HEK293 (cell line): Measurements from ENCODE around the gene PDE3A.
"Not testable (repeated sequence)": the region's sequence is repeated elsewhere in the genome, so short reads cannot be mapped to it uniquely, and the experiment has no call there.

Source experiments
- CTCF ChIA-PET: fragments of 350-600 bp; formaldehyde crosslinking; extraction: SDS; loops from one replicate; lab custom pipeline; 2021; ENCODE audit warnings: antibody characterized with exemption; lab: Yijun Ruan, JAX
- POLR2A ChIA-PET: fragments of 300-600 bp; formaldehyde crosslinking; extraction: SDS; loops from one replicate; lab custom pipeline; 2020; ENCODE audit warnings: antibody characterized with exemption, inconsistent platforms; lab: Yijun Ruan, JAX
- H3K27ac ChIP-seq: fragments of 200-500 bp; sonication (Bioruptor generic); 2 replicates; pipeline ENCODE4 v1.5.1; 2014; ENCODE audit warnings: low read depth, low read length, control low read depth, inconsistent platforms; ENCODE audit errors: extremely low read depth
- H3K36me3 ChIP-seq, 2 experiments: fragments of 200-500 bp in 1 of 2; sonication (Bioruptor generic) in 1 of 2; 1 replicate in 1 of 2; 2 replicates in 1 of 2; pipeline ENCODE4 v1.5.1; 2014 to 2017; ENCODE audit warnings: inconsistent platforms in 2 of 2, low read length in 2 of 2; ENCODE audit not compliant: control insufficient read depth in 2 of 2, insufficient read depth in 1 of 2
- H3K4me1 ChIP-seq: fragments of 200-500 bp; sonication (Bioruptor generic); 2 replicates; pipeline ENCODE4 v1.5.1; 2014; ENCODE audit warnings: mild to moderate bottlenecking, low read length, inconsistent platforms; ENCODE audit not compliant: control insufficient read depth, insufficient read depth
- H3K4me3 ChIP-seq: 2 replicates; pipeline ENCODE4 v1.5.1; 2011; ENCODE audit warnings: low read depth, mild to moderate bottlenecking, control low read depth, low read length, moderate library complexity
- H3K9me3 ChIP-seq: fragments of 200-500 bp; sonication (Bioruptor generic); 2 replicates; pipeline ENCODE4 v1.5.1; 2014; ENCODE audit warnings: low read depth, low read length, inconsistent platforms; ENCODE audit not compliant: control insufficient read depth, insufficient read depth
- GLI2 ChIP-seq: fragments of 450-650 bp; formaldehyde crosslinking; IDR thresholded peaks from 2 replicates; pipeline ENCODE4; 2017; ENCODE audit warnings: missing biosample characterization, missing genetic modification characterization, low read depth, borderline replicate concordance
- HOXD13 ChIP-seq: sonication (generic); formaldehyde crosslinking; IDR thresholded peaks from 2 replicates; pipeline ENCODE4 v1.8.0; 2022; ENCODE audit warnings: missing genetic modification reagents, borderline replicate concordance
- INSM2 ChIP-seq: fragments of 450-650 bp; formaldehyde crosslinking; IDR thresholded peaks from 2 replicates; pipeline ENCODE4 v1.5.1; 2016; ENCODE audit warnings: missing biosample characterization, missing genetic modification characterization
- SCRT1 ChIP-seq: fragments of 450-650 bp; formaldehyde crosslinking; IDR thresholded peaks from 2 replicates; pipeline ENCODE4 v1.5.1; 2016; ENCODE audit warnings: missing biosample characterization, missing genetic modification characterization, borderline replicate concordance
- YY2 ChIP-seq: fragments of 450-650 bp; formaldehyde crosslinking; IDR thresholded peaks from 2 replicates; pipeline ENCODE4 v1.5.1; 2016; ENCODE audit warnings: missing biosample characterization, missing genetic modification characterization
- ZFP69B ChIP-seq: fragments of 450-650 bp; formaldehyde crosslinking; IDR thresholded peaks from 2 replicates; pipeline ENCODE4 v1.5.1; 2016; ENCODE audit warnings: missing biosample characterization, missing genetic modification characterization
- ZNF140 ChIP-seq: fragments of 450-650 bp; formaldehyde crosslinking; IDR thresholded peaks from 2 replicates; pipeline ENCODE4 v1.5.1; 2016; ENCODE audit warnings: missing biosample characterization, missing genetic modification characterization
- ZNF148 ChIP-seq: fragments of 450-650 bp; formaldehyde crosslinking; IDR thresholded peaks from 2 replicates; pipeline ENCODE4 v1.5.0; 2017; ENCODE audit warnings: missing biosample characterization, missing genetic modification characterization, borderline replicate concordance
- ZNF157 ChIP-seq: fragments of 450-650 bp; formaldehyde crosslinking; IDR thresholded peaks from 2 replicates; pipeline ENCODE4 v1.5.1; 2016; ENCODE audit warnings: missing biosample characterization, missing genetic modification characterization
- ZNF292 ChIP-seq: fragments of 450-650 bp; formaldehyde crosslinking; IDR thresholded peaks from 2 replicates; pipeline ENCODE4 v1.5.1; 2016; ENCODE audit warnings: low read depth, missing biosample characterization, missing genetic modification characterization, borderline replicate concordance
- ZNF341 ChIP-seq: fragments of 450-650 bp; formaldehyde crosslinking; IDR thresholded peaks from 2 replicates; pipeline ENCODE4; 2016; ENCODE audit warnings: low read depth, missing biosample characterization, missing genetic modification characterization
- ZNF394 ChIP-seq: fragments of 450-650 bp; formaldehyde crosslinking; IDR thresholded peaks from 2 replicates; pipeline ENCODE4 v1.5.1; 2016; ENCODE audit warnings: missing biosample characterization, missing genetic modification characterization, mild to moderate bottlenecking, moderate library complexity, borderline replicate concordance
- ZNF473 ChIP-seq: fragments of 450-650 bp; formaldehyde crosslinking; IDR thresholded peaks from 2 replicates; pipeline ENCODE4 v1.5.1; 2017; ENCODE audit warnings: missing biosample characterization, missing genetic modification characterization
- ZNF548 ChIP-seq: fragments of 450-650 bp; formaldehyde crosslinking; IDR thresholded peaks from 2 replicates; pipeline ENCODE4 v1.5.1; 2016; ENCODE audit warnings: missing biosample characterization, missing genetic modification characterization
- ZNF555 ChIP-seq: fragments of 450-650 bp; formaldehyde crosslinking; conservative IDR thresholded peaks from 2 replicates; pipeline ENCODE4 v1.5.1; 2017; ENCODE audit warnings: missing biosample characterization, mild to moderate bottlenecking, missing genetic modification characterization, inconsistent platforms
- ZNF747 ChIP-seq: fragments of 450-650 bp; formaldehyde crosslinking; IDR thresholded peaks from 2 replicates; pipeline ENCODE4 v1.5.1; 2016; ENCODE audit warnings: missing biosample characterization, missing genetic modification characterization
- ZNF791 ChIP-seq: fragments of 450-650 bp; formaldehyde crosslinking; IDR thresholded peaks from 2 replicates; pipeline ENCODE4 v1.5.1; 2016; ENCODE audit warnings: missing biosample characterization, missing genetic modification characterization
- ZSCAN23 ChIP-seq: fragments of 450-650 bp; formaldehyde crosslinking; IDR thresholded peaks from 2 replicates; pipeline ENCODE4 v1.5.1; 2016; ENCODE audit warnings: missing biosample characterization, missing genetic modification characterization
- TF ChIP-seq, protein P1 (sequence below): fragments of 450-650 bp; formaldehyde crosslinking; IDR thresholded peaks from 2 replicates; pipeline ENCODE4 v1.5.1; 2016; ENCODE audit warnings: missing biosample characterization, missing genetic modification characterization
- TF ChIP-seq, protein P2 (sequence below): fragments of 450-650 bp; formaldehyde crosslinking; conservative IDR thresholded peaks from 2 replicates; pipeline ENCODE4 v1.5.1; 2016; ENCODE audit warnings: low read depth, missing biosample characterization, missing genetic modification characterization

The PDE3A gene

GRCh38 chr12:20384836-20385235, 16.5 kb downstream of the PDE3A start:
- POLR2A ChIA-PET, H3K27ac ChIP-seq, H3K36me3 ChIP-seq, H3K9me3 ChIP-seq, H3K4me3 ChIP-seq, H3K4me1 ChIP-seq: not testable (repeated sequence)
- CTCF ChIA-PET, result interaction anchor here (0.6 kb wide), 1 partner anchor 80 kb away, joined by 6 read pairs; no protein-coding TSS in a partner anchor

DNA sequence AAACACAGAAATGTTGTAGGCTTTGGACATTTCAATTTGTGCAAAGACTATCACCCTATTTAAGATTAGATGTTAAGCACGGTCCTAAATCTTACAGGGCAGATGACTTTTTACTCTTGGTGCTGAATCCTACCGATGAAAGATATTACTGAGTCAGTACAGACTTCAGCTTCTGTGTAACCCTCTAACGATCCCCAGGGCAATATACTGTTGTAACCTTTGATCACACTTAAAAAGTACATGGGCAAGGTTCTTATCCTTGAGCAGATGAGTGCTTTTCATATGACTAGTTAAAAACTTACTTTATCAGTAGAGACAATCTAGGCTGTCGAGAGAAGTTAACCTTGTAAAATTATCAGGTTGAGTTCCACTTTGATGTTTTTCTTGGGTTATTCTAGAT, 22.5 kb downstream of the PDE3A start:
- Histone ChIP-seq H3K9me3 (no peaks in the 10 kb centered on the region), H3K4me1 (no peaks in the 10 kb centered on the region), H3K4me3 (no peak overlapping the region), H3K27ac (no peak overlapping the region), H3K36me3 (no peaks in the 10 kb centered on the region)
- TF ChIP-seq ZNF555 (tag by site-specific recombination) (no peak), SCRT1 (tag by site-specific recombination) (no peak), ZNF292 (tag by site-specific recombination) (no peak), ZNF747 (tag by site-specific recombination) (no peak), ZNF548 (tag by site-specific recombination) (no peak), ZSCAN23 (tag by site-specific recombination) (no peak), ZNF341 (tag by site-specific recombination) (no peak), INSM2 (tag by site-specific recombination) (no peak), YY2 (tag by site-specific recombination) (no peak)
- TF ChIP-seq, protein P1, sequence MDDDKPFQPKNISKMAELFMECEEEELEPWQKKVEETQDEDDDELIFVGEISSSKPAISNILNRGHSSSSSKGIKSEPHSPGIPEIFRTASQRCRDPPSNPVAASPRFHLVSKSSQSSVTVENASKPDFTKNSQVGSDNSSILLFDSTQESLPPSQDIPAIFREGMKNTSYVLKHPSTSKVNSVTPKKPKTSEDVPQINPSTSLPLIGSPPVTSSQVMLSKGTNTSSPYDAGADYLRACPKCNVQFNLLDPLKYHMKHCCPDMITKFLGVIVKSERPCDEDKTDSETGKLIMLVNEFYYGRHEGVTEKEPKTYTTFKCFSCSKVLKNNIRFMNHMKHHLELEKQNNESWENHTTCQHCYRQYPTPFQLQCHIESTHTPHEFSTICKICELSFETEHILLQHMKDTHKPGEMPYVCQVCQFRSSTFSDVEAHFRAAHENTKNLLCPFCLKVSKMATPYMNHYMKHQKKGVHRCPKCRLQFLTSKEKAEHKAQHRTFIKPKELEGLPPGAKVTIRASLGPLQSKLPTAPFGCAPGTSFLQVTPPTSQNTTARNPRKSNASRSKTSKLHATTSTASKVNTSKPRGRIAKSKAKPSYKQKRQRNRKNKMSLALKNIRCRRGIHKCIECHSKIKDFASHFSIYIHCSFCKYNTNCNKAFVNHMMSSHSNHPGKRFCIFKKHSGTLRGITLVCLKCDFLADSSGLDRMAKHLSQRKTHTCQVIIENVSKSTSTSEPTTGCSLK (tag by site-specific recombination), result no peak
- POLR2A ChIA-PET, result no interaction called here
- CTCF ChIA-PET, result no interaction called here

GRCh38 chr12:20392339-20392738, 24.0 kb downstream of the PDE3A start:
- Histone ChIP-seq H3K9me3 (no peaks in the 10 kb centered on the region), H3K36me3 (no peaks in the 10 kb centered on the region), H3K4me1 (no peaks in the 10 kb centered on the region), H3K4me3 (no peak overlapping the region), H3K27ac (no peak overlapping the region)
- ChIA-PET POLR2A (no interaction called here), CTCF (no interaction called here)
- no peak for TF ChIP-seq ZNF791 (tag by site-specific recombination)
- TF ChIP-seq ZNF157 (tag by site-specific recombination), result no peak
- TF ChIP-seq HOXD13 (CRISPR knock-in tag), result no peak
- no peak for TF ChIP-seq ZNF148 (tag by site-specific recombination)
- TF ChIP-seq ZNF140 (tag by site-specific recombination), result no peak; the same call in 1 of the 2 replicates
- TF ChIP-seq ZNF473, result no peak
- TF ChIP-seq ZFP69B, result no peak
- no peak for TF ChIP-seq GLI2 (tag by site-specific recombination)
- TF ChIP-seq, protein P2, sequence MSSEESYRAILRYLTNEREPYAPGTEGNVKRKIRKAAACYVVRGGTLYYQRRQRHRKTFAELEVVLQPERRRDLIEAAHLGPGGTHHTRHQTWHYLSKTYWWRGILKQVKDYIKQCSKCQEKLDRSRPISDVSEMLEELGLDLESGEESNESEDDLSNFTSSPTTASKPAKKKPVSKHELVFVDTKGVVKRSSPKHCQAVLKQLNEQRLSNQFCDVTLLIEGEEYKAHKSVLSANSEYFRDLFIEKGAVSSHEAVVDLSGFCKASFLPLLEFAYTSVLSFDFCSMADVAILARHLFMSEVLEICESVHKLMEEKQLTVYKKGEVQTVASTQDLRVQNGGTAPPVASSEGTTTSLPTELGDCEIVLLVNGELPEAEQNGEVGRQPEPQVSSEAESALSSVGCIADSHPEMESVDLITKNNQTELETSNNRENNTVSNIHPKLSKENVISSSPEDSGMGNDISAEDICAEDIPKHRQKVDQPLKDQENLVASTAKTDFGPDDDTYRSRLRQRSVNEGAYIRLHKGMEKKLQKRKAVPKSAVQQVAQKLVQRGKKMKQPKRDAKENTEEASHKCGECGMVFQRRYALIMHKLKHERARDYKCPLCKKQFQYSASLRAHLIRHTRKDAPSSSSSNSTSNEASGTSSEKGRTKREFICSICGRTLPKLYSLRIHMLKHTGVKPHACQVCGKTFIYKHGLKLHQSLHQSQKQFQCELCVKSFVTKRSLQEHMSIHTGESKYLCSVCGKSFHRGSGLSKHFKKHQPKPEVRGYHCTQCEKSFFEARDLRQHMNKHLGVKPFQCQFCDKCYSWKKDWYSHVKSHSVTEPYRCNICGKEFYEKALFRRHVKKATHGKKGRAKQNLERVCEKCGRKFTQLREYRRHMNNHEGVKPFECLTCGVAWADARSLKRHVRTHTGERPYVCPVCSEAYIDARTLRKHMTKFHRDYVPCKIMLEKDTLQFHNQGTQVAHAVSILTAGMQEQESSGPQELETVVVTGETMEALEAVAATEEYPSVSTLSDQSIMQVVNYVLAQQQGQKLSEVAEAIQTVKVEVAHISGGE, result peak; percentile 51; the same call in 1 of the 2 replicates
- TF ChIP-seq ZNF394 (tag by site-specific recombination), result peak; percentile 50; the same call in 1 of the 2 replicates
